CD4-positive, alpha-beta T cell treated with Interferon alpha-2 for 1 hour (primary cell): ENCODE data around the gene GARIN1A.
"Not testable (repeated sequence)": the region's sequence is repeated elsewhere in the genome, so short reads cannot be mapped to it uniquely, and the experiment has no call there.

Experiments
- DNase-seq, 2 donors: peaks; one replicate each; pipeline ENCODE4 v3.0.0-alpha.2; 2020 to 2022

Gene GARIN1A

DNA sequence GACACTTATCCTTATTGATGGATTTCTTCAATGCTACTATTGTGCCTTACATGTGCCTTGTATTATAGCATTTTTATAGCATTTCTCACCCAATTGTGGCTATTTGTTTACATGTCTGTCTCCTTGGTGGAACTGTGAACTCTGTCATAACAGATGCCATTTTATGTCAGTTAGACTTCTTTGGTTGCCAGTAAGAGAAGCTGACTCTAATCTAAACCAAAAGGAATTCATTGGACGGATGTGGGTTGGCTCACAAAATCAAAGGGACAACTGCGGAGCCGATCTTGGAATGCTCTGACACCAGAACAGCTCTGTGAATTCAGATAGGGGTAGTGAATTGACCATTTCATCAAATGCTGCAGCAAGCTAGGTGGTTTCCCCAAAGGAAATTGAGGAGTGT, 15.0 kb downstream of the GARIN1A start:
- no peak for DNase-seq

DNA sequence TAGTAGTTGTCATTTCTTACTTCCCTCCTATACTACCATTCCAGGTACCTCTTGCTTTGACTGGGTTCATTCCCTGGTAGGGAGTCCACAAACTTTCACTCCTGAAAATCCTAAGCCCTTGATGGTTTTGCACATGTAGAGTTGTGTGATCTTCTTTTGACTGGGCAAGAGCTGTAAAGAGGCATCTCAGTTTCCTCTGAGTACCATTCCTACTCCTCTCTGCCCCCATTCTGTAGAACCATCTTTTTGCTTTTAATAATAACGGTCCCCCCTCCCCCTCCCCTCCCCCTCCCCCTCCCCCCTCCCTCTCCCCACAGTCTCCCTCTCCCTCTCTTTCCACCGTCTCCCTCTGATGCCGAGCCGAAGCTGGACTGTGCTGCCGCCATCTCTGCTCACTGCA, 16.4 kb downstream of the GARIN1A start:
- DNase-seq, result no peak

DNA sequence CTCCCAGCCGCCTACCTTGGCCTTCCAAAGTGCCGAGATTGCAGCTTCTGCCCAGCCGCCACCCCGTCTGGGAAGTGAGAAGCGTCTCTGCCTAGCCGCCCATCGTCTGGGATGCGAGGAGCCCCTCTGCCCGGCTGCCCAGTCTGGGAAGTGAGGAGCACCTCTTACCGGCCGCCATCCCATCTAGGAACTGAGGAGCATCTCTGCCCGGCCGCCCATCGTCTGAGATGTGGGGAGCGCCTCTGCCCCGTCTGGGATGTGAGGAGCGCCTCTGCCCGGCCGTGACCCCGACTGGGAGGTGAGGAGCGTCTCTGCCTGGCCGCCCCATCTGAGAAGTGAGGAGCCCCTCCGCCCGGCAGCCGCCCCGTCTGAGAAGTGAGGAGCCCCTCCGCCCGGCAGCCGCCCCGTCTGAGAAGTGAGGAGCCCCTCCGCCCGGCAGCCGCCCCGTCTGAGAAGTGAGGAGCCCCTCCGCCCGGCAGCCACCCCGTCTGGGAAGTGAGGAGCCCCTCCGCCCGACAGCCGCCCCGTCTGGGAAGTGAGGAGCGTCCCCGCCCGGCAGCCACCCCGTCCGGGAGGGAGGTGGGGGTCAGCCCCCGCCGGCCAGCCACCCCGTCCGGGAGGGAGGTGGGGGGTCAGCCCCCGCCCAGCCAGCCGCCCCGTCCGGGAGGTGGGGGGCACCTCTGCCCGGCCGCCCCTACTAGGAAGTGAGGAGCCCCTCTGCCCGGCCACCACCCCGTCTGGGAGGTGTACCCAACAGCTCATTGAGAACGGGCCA, 17.3 kb downstream of the GARIN1A start:
- DNase-seq, result not testable (repeated sequence)

DNA sequence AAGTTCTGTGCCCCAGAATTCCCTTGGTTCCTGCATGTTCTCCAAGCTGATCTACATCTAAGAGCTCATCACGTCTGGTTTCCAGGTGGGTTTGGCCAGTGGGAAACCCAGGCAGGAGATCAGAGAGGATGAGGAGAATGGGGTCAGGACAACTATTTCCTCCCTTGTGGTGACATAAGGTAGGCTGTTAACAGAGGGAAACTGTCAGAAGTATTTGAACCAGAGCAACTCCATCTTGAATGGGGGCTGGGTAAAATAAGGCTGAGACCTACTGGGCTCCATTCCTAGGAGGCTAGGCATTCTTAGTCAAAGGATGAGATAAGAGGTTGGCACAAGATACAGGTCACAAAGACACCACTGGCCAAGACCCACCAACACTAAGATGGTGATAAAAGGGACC, 19.1 kb downstream of the GARIN1A start:
- DNase-seq, result no peak

DNA sequence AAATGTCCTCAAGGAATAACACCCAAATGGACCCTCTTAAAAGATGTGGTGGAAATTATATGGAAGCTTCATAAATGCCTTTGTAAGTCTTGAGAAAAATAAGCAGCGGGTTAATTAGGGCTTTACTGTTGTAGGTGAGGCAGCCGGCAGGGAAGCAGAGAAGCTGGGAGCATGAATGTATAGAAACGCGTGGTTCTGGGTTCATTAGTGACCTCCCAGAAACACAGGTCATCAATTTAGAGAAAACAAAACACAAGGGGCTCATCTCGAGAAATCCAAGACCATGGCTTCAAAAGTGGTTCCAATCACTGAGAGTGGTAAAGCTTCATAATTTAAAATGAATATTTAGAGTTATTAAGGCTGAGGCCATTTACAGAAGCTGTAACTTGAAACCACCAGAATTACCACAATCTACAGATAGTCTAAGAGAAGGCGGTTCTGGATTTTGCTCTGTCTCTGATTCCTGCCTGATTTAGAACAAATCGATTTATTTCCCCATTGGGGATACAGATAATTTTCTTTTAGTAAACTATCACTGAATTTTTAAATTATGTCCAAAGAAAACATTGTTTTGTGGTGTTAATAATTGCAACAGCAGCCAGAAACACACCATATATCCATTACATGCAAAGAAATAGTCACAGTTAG, 20.7 kb downstream of the GARIN1A start:
- DNase-seq, result no peak

DNA sequence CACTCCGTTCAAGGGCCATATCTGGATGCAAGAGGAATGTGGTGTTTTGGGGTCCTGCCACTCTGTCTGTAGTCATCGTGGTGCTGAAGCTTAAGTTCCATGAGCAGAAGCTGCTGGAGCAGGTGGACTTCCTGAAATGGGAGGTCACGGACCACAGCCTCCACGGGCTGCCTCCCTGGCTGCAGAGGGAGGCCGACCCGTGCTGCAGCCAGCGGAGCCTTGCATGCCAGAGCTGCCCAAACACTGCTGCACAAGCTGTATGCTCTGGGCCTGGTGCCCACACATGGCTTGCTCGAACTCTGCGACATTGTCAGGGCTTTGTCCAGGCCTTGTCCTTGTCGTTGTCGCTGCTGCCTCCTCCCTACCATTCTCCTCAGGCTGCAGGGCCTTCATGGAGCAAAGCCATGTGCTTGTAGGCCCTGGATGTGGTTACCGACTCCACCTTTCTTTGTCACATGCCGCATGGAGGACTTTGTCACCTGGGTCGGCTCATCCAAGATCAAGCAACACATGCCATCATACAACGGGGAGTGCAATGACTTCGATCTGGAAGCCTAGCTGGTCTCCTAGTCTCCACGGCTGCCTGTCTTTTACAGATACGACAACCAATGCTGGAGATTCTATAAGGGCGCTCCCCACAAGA, 21.4 kb downstream of the GARIN1A start:
- no peak for DNase-seq

DNA sequence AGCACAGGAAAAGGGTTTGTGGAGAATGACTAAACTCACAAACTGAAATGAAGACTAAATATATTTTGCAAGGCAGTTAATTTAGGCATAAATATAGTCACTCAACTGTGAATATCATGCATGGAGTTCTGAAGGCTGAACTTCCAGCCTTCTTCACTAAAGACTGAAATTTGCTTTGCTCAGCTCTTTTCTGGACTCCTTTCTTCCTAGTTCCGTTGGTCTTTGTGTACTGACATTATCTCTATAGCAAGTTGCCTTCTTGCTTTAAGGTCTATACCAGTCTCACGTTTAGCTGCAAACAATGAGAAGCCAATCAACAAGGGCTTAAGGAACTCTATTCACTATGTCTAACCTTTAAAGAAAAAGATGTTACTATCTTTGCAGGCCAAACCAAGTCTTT, 22.6 kb downstream of the GARIN1A start:
- DNase-seq, result no peak

DNA sequence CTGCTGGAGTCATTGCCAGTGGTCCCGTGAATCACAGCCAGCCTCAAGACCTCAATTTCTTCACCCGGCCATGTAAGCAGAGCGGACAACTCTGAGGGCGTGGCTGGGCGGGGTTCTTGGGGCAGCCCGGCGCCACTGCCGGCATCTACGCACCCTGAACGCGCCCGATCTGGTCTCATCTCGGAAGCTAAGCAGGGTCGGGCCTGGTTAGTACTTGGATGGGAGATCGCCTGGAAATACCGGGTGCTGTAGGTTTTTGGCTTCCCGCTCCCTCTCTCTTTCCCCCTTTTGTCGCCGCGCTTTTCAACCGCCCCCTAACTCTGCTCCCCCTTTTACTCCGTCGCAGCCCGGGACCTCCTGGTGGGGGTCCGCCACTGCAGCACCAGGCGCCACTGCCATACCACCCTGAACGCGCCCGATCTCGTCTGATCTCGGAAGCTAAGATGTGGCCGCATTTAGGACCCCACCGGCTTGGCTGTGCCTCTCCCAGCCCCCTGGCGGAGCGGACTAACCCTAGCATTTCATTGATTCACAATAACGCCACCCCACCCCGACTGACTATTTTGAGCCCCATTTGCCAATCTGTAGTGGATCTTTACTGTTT, 25.3 kb downstream of the GARIN1A start:
- DNase-seq, result peak; percentile 50 to 64

DNA sequence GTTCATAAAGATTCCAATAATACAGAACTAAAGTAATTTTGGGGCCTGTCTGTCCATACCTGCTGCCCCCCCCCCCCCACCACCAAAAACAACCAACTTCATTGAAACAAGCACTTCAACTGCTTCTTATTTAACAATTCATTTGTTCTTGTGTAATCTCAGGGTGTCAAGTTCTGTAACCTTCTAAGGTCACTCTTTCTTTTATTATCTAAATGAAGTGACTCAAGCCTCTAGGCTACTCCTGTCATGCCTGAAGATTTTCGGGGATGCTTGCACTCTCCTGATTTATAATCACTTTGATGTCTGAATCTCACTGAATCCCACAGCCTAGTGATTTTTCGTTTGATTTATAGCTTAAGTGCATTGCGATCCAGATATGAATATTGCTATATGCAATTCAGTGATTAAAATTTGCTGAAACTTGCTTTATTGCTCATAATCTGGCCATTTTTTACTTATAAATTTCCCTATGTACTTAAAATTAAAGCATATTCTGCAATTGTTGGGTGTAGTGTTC, 27.2 kb downstream of the GARIN1A start:
- DNase-seq, result no peak

DNA sequence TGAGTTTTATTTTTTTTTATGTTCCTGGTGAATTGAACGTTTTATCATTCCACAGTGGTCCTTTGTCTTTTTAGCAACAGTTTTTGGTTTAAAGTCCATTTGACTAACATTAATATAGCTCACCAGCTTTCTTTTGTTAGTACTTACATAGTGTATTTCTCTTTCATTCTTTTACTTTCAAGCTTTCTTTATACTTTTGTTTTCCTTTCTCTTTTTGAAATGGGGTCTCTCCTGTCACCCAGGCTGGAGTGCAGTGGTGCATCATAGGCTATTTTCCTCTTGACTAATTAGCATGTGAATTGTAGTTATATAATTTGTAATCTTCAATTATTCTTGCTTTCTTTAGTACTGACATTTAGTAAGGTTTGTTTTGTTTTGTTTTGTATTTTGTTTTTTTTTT, 27.8 kb downstream of the GARIN1A start:
- DNase-seq, result no peak

DNA sequence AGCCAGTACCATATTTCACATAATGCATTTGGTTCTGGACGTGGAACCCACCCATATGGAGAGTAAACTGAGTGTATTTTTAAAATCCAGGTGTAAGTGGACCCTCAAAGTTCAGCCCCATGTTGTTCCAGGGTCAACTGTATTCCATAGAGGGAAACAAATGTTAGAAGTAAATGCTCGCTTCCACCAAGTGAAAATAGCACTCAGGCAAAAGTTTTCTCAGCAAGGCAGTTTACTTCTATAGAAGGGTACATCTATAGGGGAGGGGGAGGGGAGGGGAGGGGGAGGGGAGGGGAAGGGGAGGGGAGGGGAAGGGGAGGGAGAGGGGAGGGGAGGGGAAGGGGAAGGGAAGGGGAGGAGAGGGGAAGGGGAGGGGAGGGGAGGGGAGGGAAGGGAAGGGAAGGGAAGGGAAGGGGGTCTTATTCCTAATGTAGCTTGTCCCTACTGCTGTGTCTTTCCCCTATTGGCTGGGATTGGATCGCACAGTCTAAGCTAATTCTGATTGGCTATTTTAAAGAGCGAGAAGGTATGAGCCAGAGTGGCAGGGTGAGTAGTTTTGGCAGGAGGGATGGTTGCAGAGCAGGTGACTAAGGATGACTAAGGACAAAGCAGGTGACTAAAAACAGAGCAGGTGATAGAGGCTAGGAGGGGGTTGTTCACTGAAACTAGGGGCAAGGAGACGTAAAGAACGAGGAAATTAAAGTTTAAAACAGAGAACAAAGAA, 29.1 kb downstream of the GARIN1A start:
- DNase-seq, result no peak

DNA sequence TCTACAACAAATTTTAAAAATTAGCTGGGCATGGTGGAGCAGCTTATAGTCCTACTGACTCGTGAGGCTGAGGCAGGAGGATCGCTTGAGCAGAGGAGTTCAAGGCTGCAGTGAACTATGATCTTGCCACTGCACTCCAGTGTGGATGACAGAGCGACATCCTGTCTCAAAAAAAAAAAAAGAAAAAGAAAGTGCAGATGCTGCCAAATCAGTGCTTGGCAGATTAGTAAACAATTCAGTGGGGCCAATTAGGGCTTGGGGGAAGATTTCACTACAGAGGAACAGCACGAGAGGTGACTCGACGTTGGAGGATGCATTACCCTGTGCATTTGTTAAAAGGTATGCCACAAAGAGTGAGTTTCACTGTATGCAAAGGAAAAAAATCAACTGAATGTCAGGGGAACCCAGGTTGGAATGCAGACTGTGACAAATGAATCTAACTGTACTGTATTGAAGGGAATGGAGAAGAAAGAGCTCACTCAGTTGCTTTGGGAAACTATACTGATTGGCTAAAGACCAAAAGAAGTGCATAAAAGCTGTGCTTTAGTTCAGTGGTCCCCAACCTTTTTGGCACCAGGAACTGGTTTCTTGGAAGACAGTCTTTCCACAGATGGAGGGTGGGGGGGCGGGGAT, 31.6 kb downstream of the GARIN1A start:
- no peak for DNase-seq

DNA sequence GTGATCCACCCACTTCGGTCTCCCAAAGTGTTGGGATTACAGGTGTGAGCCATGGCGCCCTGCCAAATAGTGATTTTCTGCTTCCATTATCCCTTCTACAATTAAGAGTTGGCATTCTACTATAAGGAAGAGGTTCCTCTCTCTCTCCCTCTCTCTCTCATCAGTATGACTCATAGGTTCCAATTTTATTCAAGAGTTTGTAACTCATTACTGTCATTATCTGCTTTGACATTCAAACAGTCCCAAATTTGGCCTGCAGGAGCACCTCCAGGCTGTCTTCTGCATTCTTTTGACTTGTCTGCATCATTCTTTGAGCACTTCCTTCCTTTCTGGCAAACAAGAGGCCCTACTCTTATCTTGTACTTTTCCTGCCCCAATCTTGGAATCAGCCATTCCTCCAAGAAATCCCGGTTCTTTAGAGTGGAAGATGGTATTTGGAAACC, 33.8 kb downstream of the GARIN1A start:
- DNase-seq, result no peak

DNA sequence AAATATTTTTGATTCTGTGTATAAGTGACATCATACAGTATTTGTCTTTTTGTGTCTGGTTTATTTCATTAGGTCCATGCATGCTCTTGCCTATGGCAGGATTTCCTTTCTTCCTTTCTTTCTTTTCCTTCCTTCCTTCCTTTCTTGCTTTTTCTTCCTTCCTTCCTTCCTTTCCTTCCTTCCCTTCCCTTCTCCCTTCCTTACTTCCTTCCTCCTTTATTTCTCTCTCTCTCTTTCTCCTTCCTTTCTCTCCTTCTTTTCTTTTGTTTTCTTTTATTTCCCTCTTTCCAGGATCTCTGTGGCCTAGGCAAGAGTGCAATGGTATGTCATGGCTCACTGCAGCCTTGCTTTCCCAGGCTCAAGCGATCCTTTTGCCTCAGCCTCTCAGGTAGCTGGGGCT, 35.7 kb downstream of the GARIN1A start:
- DNase-seq, result no peak

DNA sequence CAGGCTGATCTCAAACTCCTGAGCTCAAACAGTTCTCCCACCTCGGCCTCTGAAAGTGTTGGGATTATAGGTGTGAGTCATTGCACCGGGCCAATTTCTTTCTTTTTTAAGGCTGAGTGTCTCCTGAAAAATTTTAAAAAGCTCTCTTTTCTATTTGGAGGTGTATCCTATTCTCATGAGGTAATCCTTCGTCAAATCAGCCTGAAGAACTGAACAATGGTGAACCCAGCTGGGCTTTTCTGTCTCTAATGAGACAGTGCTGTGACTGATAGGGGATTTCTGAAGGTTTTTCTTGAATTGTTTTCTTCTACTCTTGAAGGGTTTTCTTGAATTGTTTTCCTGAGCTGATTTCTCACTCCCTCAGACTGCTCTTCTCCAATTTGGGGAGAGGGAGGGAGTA, 36.1 kb downstream of the GARIN1A start:
- DNase-seq, result no peak

DNA sequence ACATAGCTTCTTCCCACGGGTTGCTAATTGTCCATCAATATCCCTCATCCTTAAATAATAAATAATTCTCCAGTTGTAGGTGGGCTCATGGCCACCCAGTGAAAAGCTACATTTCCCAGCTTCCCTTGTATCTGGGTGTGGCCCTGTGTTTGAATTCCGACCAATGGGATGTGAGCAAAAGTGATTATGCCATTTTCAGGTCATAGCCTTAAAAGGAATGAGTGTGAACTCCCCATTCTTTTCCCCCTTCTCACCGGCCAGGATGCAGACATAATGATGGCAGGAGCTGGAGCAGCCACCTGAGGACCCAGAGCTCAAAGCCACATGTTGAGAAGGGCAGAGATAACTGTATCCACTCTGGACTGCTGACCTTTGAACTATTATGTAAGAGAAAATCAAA, 36.7 kb downstream of the GARIN1A start:
- no peak for DNase-seq

DNA sequence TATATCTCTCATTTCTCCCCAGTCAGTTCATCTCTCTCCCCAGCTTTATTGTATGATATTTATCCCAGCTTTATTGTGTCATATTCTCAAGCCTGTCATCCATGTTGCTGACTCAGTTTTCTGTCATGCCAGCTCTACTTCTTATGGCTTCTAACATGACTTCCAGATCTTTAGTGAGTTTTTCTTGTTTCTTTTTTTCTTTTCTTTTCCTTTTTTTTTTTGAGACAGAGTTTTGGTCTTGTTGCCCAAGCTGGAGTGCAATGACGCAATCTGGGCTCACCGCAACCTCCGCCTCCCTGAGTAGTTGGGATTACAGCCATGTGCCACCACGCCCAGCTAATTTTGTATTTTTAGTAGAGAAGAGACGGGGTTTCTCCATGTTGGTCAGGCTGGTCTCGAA, 38.4 kb downstream of the GARIN1A start:
- no peak for DNase-seq

DNA sequence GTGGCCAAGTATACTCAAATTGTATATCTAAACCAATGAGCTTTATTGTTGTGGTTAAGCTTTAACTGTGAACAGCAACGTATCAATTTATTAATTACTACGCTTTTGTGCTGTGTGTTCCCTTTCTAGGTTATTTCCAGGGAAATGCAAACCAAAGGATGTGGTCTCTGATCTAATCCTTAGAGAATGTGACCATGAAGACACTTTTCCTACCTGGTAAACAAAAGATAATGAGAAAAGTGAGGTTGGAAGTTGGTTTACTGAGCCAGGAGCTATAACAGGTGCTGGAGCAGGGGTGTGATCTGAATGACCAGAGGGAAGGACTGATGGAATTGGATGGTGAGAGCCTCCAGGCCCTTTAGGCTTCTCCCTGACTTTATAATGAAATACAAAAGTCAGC, 41.7 kb downstream of the GARIN1A start:
- DNase-seq, result no peak

DNA sequence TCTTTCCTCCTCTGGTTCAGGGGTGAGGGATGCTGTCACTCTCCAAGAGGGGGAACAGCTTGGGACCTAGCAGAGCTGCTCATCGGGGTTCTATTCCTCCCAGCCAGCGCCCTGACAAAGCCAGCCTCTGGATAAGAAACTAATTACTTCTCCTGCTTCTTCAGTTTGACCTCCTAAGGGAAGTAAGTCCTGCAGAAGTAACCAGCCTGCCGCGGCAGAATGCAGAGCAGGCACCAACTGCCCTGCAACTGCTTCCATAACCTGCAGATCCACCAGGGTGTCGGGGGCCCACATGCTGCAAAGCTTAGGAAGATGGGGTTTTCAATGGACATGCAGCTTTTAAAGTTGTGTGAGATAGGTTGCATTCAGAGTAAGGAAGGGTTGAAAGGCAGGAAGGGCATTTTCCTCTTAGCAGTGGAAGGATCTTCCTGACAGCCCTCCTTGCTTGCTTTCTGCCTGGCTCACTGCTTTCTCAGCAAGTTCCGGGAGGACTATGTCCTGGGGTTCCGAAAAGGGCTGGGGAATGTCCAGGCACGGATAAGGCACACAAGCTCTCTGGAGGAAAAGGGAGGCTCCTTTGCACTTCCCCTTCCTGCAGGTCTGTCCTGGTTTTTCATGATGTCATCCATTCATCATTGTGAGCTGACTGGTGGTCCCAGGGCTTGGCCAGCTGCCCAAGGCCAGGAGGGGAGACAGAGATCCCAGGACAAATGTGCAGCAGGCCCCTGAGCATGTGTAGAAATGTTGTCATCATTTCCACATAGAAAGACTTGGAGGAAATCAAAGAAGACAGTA, 42.8 kb downstream of the GARIN1A start:
- DNase-seq, result no peak

DNA sequence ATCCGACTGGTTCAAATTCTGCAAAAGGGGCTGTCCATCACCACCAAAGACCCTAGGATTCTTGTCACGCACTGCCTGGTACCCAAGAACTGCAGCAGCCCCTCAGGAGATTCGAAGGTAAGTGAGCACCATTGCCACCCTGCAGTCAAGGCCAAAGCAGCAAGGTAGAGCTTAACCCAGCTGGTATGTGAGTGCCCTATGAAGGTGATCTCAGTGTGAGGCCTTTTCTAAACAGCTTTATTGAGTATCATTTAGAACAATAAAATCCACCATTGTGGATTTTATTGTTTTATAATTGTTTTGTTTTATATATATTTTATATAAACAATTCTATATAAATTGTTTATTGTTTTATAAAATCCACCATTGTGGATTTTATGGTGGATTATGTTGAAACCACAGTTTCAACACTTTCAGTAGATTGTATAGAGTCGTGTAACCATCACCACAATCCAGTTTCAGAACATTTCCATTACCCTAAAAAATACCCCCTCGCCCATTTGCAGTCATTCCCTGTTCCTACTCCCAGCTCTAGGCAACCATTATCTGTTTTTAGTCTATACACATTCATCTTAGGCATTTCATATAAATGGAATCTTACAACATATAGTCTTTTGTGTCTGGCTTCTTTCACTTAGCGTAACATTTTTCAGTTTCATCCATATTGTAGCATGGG, 47.0 kb downstream of the GARIN1A start:
- DNase-seq, result no peak

DNA sequence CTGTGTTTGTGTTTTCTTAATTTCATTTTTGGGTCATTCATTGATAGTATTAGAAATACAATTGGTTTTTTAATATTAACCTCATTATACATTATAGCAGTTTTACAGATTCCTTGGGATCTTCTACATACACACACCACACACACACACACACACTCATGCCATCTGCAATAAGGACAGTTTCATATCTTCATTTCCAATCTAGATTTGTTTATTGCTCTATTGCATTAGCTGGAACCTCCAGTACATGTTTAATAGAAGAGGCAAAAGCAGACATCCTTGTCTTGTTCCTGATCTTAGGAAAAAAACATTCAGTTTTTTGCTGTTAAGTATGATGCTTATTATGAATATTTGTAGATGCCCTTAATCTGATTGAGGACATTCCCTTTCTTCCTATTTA, 49.3 kb downstream of the GARIN1A start:
- no peak for DNase-seq
